ENCODE measurements around the gene TTC39B.

DNA sequence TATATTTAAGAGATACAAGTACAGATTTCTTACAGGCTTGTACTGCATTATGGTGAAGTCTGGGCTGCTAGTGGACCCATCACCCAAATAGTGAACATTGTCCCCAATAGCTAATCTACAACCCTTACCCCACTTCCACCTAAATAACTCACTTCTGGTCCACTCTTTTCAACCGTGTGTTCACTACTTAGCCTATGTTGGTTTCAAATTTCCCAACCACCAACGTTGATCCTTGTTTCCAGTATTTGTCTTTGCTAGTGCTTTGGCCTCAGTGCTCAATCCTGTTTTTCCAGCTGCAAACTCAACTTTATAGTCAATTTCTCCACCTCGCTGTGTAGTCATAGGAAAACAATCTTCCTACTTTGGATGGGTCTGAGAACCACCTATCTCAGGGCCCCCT lies 45.3 kb upstream of the TTC39B start:
- TF ChIP-seq, protein P1, sequence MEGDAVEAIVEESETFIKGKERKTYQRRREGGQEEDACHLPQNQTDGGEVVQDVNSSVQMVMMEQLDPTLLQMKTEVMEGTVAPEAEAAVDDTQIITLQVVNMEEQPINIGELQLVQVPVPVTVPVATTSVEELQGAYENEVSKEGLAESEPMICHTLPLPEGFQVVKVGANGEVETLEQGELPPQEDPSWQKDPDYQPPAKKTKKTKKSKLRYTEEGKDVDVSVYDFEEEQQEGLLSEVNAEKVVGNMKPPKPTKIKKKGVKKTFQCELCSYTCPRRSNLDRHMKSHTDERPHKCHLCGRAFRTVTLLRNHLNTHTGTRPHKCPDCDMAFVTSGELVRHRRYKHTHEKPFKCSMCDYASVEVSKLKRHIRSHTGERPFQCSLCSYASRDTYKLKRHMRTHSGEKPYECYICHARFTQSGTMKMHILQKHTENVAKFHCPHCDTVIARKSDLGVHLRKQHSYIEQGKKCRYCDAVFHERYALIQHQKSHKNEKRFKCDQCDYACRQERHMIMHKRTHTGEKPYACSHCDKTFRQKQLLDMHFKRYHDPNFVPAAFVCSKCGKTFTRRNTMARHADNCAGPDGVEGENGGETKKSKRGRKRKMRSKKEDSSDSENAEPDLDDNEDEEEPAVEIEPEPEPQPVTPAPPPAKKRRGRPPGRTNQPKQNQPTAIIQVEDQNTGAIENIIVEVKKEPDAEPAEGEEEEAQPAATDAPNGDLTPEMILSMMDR (IDR thresholded peaks at IDR 0.05; ENCODE audit: low read length) = no peak
- no peak for TF ChIP-seq EZH2 (optimal IDR thresholded peaks at IDR 0.05; ENCODE audit: low read depth, low read length)

All from MM.1S (cell line).